Limb (tissue), 2 donors: ENCODE results near the gene EIF4EBP3.

Experiments used
- DNase-seq, 2 donors: peaks; one replicate each; pipeline ENCODE4 v3.0.0-alpha.2; 2016; ENCODE audit errors: extremely low spot score in 2 of 2

EIF4EBP3 gene

GRCh38 chr5:140557136-140557805 is 9.8 kb downstream of the EIF4EBP3 start, which contains the start of gene SRA1:
Gene SRA1, minus strand, starts transcription at chr5:140557473. Its CDS starts 21 bp downstream, at chr5:140557452.
- DNase-seq, result peak; percentile 91 to 96

GRCh38 chr5:140557965-140558364 is 10.5 kb downstream of the EIF4EBP3 start:
- DNase-seq, result no peak

DNA sequence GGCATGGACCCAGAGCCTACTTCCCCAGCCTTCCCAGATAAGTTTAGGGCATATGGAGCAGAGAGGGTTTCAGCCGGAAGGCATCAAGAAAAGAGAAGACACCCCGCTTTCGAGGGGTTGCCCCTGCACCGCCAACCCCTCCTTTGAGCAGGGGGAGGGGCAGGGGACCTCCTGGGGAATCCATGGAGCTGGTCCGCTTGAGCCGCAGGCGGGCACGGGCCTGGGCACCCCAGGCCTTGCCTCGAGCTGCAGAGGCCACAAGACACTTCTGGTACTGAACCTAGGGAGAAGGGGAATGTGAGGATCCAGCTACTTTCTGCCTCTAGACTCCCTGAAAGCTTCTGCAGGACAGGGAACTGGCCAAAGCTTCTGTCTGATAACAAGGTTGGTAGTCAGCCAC is 11.1 kb downstream of the EIF4EBP3 start:
- DNase-seq, result no peak

DNA sequence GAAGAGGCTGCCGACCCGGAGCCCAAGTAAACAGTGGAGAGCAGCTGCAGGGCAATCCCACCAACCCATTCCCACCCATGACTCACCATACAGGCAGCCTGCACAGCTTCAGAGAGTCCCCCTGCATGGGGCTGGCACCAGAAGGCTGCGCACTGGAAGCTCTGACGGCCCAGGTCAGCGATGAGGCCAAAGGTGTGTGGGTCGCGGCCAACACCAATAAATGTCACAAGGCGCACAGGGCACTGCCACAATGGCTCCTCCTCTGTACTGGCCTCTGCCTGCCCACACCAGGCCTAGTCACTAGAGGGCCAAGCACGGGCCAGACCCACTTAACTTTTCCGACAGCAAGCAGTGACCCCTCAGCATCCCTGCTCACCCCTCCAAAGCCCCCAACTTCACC is 12.8 kb downstream of the EIF4EBP3 start:
- DNase-seq, result no peak

DNA sequence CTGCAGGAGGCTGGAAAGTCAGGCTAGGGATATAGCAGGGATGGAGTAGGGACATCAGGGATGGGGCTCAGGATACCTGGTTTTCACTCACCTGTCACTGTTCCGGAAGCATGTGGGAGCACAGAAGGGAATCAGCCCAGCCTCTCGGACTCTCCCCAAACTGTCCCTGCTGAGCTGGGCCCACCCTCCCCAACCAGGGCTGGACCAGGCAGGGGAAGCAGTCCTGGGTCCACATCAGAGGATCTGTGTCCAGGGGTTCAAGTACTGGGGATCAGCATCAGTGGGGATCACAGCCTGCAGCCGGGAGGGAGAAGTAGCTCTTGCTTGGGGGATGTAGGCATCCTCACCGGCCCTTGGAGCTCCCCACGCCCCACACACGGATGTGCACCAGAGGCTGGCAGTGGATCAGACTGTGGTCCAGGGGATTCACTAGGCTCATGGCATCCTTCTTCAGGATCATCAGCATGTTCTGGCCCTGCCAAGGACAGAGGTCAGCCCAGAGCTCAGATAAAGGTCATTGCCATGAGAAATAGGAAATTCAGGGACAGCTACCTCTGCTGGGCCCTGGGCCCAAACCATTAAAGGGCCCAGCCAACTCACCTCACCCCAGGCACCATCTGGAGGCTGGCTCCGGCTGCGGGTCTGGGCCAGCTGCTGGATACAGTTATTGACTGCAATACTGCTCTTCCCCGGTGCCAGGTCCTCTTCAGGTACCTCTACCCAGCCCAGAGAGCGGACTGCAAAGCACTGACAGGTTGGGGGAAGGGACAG is 14.5 kb downstream of the EIF4EBP3 start:
- no peak for DNase-seq

DNA sequence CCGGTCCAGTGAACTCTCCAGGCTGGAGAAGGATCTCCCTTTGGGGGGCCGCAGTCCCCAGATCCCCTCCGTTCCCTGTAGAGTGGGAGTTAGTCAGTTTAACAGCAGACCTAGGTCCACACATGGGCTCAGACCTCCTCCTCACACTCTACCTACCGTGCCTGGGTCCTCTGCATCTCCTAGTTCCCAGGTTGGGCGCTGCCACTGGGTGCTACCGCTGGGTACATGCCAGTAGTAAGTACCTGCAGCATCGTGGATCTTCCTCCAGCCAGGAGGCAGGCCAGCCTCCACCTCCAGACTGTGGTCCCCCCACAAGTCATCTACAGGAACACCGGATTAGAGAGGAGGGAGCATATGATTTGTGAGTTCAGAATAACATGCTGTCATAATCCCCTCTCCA is 16.1 kb downstream of the EIF4EBP3 start:
- DNase-seq, result no peak

DNA sequence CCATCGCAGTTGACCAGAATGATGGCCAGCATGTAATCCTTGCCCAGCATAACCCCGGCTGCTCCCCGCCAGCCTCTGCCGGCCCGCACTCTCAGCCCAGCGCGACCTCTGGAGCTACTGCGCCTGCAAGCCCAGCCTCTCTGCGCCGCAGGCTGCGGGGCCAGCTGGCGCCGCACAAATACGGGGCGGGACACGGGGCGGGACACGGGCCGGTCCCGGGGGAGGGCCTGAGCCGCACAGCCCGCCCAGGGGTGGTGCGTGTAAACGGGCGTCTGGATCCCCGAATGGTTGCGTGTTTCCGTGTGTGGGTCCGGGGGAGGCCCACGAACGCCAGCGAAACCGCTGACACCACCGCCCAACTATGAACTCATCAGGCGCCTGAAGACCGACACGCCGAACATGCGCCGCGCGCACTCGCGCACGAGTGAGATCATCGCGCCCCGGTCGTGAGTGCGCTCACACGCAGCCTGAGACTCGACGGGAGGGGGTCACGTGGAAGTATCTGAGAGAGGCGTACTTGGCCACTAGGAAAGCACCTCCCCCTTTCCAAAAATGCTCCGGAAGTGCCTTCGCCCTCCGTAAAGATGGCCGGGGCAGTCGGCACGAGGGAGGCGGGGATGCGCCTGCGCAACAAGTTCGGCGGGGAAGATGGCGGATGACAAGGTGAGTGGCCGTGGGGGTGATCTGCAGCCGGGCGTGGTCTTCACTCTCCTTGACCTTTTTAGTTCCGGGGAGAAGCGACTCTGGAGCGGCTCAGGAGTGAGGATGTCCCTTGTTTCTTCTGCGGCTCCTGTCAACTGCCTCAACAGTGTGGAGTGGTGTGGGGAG is 16.9 kb downstream of the EIF4EBP3 start, which contains the start of the genes APBB3 and SLC35A4:
APBB3 (minus strand) TSS at position 403 of the 828 bp plus-strand sequence; CDS start at position 50, 353 bp downstream.
SLC35A4 (plus strand) TSS at position 633 of the 828 bp plus-strand sequence. CDS start 2,342 bp downstream, outside the sequence.
- DNase-seq, result peak; percentile 95 to 99

DNA sequence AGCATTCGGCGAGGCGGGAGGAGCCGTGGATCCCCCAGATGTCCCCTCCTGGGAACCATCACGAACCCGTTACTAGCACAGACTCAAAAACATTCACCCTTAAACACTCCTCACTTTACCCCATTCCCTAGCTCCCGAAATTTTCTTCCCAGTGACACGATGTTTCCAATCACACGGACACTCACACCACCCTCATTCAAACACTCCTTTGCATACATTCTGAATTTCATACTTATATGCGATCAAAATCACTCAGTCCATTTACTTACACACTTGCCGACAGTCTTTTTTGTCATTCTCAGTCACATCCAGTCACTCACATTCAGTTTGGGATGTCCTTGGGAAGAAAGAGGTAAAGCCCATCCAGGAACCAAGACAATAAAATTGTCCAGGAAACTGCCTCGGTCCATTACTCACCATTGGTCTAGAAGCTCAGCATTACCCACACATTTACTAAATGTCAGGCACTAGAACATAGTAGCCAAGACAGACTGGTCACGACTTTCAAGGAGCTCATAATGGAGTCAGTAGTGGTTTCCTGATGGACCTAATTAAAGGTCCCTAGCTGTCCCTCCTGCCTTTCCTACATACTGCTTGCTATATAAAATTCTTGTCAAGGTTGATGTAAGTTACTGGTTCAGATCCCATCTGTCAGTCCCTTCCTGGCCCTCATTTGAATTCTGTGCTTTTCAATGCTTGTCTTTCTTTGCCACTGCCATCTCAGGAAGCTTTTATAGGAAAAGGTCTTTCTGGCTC is 17.7 kb downstream of the EIF4EBP3 start:
- DNase-seq, result no peak

GRCh38 chr5:140565780-140566095 is 18.3 kb downstream of the EIF4EBP3 start:
- no peak for DNase-seq

GRCh38 chr5:140566665-140567064 is 19.2 kb downstream of the EIF4EBP3 start:
- no peak for DNase-seq

- no peak for DNase-seq
Measured at GRCh38 chr5:140567136-140567818, 19.8 kb downstream of the EIF4EBP3 start.

- no peak for DNase-seq
Measured at GRCh38 chr5:140567871-140568270, 20.4 kb downstream of the EIF4EBP3 start.

DNA sequence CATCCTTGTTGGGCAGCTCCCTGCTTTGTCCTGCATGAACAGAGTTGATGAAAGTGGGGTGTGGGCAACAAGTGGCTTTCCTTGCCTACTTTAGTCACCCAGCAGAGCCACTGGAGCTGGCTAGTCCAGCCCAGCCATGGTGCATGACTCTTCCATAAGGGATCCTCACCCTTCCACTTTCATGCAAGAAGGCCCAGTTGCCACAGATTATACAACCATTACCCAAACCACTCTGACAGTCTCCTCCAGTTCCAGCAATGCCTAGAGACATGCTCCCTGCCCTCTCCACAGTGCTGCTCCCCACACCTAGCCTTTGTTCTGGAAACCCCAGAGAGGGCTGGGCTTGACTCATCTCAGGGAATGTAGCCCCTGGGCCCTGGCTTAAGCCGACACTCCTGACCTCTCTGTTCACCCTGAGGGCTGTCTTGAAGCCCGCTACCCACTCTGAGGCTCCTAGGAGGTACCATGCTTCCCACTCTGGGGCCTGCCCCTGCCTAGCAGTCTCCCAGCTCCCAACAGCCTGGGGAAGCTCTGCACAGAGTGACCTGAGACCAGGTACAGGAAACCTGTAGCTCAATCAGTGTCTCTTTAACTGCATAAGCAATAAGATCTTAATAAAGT is 21.1 kb downstream of the EIF4EBP3 start:
- no peak for DNase-seq

DNA sequence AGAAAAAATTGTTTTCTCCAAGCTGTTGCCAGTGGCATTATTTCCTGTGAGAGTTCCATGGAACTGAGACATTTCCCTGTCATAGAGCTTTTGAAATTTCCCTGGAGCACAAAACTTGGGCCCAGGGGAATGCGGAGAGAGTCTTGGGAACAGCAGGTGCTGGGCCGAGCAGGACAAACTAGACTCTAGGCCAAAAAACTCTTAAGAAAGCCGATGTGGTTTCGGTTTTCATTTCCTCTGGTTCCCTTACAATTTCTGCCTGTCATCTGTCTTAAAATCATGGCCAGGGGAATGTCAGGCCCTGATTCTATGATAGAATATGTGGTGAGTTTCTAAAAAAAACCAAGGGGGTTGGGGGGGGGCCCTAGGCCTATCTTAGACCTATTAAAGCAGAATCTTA is 21.7 kb downstream of the EIF4EBP3 start:
- no peak for DNase-seq

DNA sequence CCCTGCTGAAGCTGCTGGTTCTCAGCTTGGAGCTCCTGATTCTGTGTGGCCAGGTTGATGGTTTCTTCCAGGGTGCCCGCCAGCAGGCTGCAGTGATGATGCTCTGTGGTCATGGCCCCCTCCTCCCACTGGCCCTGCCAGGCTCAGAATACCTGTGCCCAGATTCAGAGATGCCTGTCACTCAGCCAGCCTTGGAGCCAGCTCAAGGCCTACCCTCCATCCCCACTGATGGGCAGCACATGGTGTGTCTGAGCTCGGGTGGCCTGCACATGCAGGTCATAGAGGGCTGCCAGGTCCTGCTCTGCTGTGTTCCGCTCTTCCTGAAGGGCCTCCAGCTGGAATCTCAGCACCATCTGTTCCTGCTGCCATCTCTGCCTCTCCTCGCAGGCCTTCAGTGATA is 22.6 kb downstream of the EIF4EBP3 start:
- no peak for DNase-seq

GRCh38 chr5:140570488-140570887 is 23.0 kb downstream of the EIF4EBP3 start:
- no peak for DNase-seq

GRCh38 chr5:140571105-140571504 is 23.6 kb downstream of the EIF4EBP3 start:
- DNase-seq, result no peak

DNA sequence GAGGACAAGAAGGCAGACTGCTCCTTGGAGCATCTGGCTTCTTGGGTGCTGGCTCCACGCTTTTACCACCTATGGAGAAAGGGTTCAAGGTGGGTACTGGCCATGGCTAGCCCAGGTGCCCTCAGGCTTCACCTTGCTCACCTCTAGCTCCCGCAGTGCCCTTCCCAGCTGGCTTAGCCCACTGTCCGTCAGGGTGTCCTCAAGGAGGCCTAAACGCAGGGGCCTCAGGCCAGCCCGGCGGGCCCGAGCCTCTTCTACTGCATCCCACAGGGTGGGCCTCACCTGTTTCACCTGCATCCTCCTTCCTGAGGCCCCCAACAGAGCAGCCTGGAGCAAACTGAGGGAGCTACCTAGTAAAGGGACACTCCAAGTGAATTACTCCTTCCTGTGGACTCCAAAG is 26.2 kb downstream of the EIF4EBP3 start:
- no peak for DNase-seq

DNA sequence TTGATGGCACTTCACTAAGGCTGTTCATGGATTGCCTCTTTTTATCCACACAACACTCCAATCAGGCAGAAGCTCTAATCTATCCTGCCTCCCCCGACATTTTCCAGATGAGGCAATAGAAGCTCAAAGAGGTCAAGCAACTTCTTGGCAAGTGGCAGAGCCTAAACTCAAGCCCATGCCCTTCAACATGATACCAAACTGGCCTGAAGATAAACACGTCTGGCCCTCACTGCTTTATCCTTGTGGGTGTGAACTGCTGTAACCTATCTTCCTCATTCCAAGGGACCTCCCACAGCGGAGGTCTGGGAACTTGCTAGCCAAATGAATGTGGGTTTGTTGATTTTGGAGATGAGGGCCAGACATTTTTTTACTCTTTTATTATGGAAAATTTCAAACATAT is 26.7 kb downstream of the EIF4EBP3 start:
- no peak for DNase-seq

DNA sequence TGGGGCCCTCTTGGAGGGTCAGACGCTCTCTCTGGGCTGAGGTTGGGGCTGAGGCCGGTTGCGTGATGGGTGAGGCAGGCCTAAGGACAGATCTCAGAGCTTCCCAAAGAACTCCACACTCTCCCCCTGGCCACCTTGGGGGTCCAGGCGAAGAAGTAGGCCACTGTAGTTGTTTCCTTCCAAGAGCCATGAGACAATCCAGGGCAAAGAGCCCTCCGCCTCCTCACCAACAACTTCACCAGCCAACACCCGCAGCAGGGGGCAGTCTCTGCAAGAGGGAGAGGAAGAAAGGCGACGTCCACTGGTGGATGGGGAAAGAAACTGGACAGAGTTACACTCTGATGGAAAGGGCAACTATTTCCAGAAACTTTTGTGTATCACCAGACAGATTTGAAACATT is 27.8 kb downstream of the EIF4EBP3 start:
- no peak for DNase-seq
